Smooth muscle cell of the brain vasculature (primary cell): ENCODE results near the gene TFE3.
A peak's percentile ranks its signal among the peaks of the same experiment; 100 is the strongest.

Experiments used
- DNase-seq: peaks from one replicate; pipeline ENCODE4 v3.0.0-alpha.2; 2012; ENCODE audit warnings: low read depth, low spot score

TFE3 gene, protein sequence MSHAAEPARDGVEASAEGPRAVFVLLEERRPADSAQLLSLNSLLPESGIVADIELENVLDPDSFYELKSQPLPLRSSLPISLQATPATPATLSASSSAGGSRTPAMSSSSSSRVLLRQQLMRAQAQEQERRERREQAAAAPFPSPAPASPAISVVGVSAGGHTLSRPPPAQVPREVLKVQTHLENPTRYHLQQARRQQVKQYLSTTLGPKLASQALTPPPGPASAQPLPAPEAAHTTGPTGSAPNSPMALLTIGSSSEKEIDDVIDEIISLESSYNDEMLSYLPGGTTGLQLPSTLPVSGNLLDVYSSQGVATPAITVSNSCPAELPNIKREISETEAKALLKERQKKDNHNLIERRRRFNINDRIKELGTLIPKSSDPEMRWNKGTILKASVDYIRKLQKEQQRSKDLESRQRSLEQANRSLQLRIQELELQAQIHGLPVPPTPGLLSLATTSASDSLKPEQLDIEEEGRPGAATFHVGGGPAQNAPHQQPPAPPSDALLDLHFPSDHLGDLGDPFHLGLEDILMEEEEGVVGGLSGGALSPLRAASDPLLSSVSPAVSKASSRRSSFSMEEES

DNA sequence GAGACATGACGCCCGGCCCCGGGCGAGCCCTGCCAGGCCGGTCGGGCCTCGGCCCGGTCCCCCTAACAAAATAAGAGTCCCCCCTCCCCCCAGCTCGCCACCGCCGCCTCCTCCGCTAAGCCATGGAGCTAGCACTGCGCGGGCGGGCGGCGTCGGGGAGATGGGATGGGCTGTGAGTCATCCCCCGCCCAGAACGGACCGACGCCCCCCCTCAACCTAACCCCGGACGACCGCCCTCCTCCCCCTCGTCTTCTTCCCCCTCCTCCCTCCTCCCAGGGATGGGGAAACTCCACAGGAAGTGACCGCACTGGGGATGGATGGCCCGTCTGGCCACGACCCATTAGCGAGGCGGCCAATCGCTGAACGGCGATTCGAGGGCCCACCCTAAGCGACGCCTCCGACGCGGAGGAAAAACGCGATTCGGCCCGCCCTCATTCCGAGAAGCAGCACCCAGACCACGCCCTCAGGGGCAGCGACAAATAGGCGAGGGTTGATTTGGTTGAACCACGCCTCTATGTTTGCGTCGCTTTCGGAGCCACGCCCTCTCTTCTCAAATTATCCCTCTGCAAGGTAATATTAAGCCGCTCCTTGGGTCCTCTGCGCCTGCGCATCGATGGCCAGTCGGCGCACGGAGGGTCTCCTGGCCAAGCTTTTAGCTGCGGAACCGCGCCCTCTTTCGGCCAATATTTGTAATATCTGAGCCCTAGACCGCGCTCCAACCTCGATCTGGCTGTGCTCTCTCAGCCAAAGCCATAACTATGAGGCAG lies at the start of gene TFE3:
TSS of gene TFE3 (minus strand) at position 138 of the 767 bp plus-strand sequence. CDS start at position 7, 131 bp downstream.
- DNase-seq = peak; percentile 95

DNA sequence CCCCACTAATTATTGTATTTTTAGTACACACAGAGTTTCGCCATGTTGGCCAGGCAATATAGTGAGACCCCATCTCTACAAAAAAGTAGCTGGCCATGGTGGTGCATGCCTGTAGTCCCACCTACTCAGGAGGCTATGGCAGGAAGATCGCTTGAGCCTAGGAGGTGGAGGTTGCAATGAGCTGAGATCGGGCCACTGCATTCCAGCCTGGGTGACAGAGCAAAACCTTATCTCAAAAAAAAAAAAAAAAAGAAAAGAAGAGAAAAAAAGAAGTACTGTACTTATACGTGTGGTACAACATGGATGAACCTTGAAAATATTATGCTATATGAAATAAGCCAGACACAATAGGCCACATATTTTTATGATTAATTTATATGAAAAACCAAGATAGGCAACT lies 46.4 kb upstream of the TFE3 start:
- DNase-seq = no peak

DNA sequence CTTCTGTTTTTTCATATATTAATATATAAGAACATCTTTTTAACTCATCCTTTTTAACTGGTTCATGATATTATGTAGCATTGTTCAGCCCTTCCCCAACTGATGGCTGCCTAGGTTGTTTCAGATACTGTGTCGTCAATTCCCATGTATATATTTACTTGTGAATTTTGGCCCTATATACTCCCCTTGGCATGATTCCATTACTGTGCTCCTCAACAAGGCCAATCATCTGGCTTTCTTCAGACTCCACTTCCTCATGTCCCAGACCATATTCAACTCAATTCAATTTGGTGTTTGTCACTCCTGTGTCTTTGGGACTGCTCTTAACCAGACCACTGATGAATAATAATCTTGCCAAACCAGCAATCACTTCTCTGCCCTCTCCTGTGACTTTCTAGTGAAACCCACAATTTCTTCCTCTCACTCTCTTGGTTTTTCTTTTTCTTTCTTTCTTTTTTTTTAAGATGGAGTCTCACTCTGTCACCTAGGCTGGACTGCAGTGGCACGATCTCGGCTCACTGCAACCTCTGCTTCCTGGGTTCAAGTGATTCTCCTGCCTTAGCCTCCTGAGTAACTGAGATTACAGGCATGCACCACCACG lies 39.2 kb upstream of the TFE3 start:
- DNase-seq = no peak

GRCh38 chrX:49079489-49080428 lies 36.6 kb upstream of the TFE3 start, which contains the start of gene WDR45:
Gene WDR45, minus strand, starts transcription at chrX:49079887. Its CDS starts 1,792 bp downstream, at chrX:49078095.
- DNase-seq = no peak

DNA sequence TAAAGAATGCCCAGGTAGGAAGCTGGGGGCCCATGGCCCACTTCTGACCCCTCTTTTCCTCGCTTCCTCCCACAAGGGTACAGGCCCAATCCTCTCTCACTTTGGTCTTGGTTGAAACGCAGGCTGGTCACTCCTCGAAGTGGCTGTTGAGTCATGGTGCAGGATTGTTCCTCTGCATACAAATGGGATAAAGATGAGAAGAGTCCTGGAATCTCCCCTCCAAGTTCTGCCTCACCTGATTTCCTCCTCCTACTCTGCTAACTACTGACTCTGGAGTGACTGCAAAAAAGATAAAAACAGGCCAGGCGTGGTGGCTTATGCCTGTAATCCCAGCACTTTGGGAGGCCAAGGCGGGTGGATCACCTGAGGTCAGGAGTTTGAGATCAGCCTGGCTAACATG lies 34.8 kb upstream of the TFE3 start:
- no peak for DNase-seq

GRCh38 chrX:49075347-49075746 lies 32.2 kb upstream of the TFE3 start:
- no peak for DNase-seq

GRCh38 chrX:49073601-49074575 lies 30.7 kb upstream of the TFE3 start, which contains the start of gene PRAF2:
Gene PRAF2, minus strand, starts transcription at chrX:49074002. Its CDS starts 15 bp downstream, at chrX:49073987.
- DNase-seq = peak; percentile 77

- no peak for DNase-seq
These were observed 29.5 kb upstream of the TFE3 start for GRCh38 chrX:49072712-49073095.

- no peak for DNase-seq
These were observed 28.9 kb upstream of the TFE3 start for GRCh38 chrX:49071877-49072711.

DNA sequence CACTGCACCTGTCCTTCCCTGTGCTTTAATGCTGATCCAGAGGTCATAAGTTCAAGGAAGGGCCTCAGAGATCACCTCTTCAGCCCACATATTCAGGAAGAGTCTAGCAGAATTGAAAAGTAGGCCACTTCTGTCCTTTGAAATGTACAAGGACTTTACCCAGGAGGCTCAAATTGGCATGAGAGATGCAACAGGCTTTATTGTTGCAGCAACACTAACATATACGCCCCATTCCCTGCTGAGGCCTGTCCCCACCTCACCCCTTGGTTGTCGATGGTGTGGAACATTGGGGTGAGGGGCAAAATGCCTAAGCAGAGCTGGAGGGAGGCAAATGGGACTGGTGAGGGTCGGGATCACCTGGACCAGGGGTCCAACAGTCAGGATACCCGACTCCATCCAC lies 27.8 kb upstream of the TFE3 start:
- DNase-seq = no peak

GRCh38 chrX:49069038-49069437 lies 25.9 kb upstream of the TFE3 start:
- no peak for DNase-seq

- DNase-seq = no peak
These were observed 24.3 kb upstream of the TFE3 start for GRCh38 chrX:49067285-49068120.

DNA sequence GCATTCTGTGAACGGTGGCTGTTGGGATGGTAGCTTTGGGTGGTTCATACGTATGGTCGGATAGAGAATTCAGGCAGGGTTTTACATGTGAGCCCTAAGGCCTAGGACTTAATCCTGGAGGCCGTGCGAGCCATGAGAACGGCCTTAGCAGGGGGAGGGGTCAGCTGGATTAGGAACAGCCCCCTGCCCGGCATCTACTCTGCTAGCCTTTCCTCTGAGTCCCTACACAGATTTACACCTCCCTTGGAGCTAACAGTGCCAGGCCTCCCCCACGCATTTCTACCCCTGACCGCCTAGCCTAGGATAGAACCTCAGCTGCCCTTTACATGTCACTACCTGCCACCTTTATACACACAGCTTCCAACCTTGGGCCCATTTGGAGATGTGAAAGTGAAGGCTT lies 23.5 kb upstream of the TFE3 start:
- DNase-seq = no peak

DNA sequence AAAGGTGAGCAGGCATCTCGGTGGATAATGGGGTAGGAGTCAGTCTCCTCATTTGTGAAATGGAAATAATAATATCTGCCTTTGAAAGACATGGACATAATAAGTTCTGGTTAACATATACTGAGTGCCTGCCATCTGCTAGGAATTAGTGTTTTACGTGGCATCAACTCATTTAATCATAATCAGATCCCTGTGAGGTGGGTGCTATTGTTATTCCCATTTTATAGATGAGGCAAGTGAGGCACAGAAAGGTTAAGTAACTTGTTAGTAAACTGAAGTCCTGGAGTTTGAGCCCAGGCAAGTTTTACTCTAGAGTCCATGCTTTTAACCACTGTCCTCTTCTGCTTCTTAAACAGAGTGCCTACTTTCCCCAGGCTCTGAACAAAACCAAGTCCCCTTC lies 23.1 kb upstream of the TFE3 start:
- DNase-seq = no peak

GRCh38 chrX:49064735-49065134 lies 21.6 kb upstream of the TFE3 start:
- DNase-seq = no peak

- no peak for DNase-seq
These were observed 21.1 kb upstream of the TFE3 start for GRCh38 chrX:49064303-49064702.

GRCh38 chrX:49063715-49064114 lies 20.6 kb upstream of the TFE3 start:
- no peak for DNase-seq

DNA sequence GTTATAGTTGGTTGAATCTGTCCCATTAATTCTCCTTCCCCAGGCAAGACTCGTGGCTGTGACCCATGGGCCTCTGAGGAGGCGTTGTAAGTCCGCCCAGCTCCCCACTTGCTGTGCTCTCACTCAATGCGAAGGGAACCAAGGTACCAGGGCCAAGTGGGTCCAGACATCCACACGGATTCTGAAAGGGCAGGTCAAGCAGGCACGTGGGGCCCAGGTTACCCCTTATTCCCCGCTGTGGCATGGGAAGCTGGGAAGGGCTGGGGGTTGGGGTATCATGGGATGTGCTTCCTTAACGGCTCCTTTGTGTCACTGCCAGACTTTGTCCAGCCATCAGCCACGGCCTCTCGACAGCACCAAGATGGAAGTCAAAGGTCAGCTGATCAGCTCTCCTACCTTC lies 18.8 kb upstream of the TFE3 start:
- DNase-seq = no peak
